Astrocyte of the spinal cord (primary cell): ENCODE results near the gene CD40LG.

Source experiments
- DNase-seq: peaks from one replicate; pipeline ENCODE4 v3.0.0; 2011; ENCODE audit warnings: low read depth, low spot score
- H3K4me3 ChIP-seq: 2 replicates; pipeline ENCODE4 v1.5.1; 2011; ENCODE audit warnings: low read depth, mild to moderate bottlenecking, low read length, moderate library complexity
- in situ Hi-C: cut with HindIII; loops from 2 replicates; pipeline ENCODE4 v1.10.0; 2017; ENCODE audit warnings: low sequenced_read_pairs
- TF ChIP-seq, protein P1 (sequence below): IDR thresholded peaks from 2 replicates; pipeline ENCODE4 v1.5.1; 2012; ENCODE audit warnings: low read depth, mild to moderate bottlenecking, low read length, inconsistent platforms

CD40LG gene

GRCh38 chrX:136667446-136668168 lies 19.6 kb downstream of the CD40LG start:
- H3K4me3 ChIP-seq, result no peak overlapping the region
- DNase-seq, result no peak
- in situ Hi-C loops, result no loop called here
- TF ChIP-seq, protein P1, sequence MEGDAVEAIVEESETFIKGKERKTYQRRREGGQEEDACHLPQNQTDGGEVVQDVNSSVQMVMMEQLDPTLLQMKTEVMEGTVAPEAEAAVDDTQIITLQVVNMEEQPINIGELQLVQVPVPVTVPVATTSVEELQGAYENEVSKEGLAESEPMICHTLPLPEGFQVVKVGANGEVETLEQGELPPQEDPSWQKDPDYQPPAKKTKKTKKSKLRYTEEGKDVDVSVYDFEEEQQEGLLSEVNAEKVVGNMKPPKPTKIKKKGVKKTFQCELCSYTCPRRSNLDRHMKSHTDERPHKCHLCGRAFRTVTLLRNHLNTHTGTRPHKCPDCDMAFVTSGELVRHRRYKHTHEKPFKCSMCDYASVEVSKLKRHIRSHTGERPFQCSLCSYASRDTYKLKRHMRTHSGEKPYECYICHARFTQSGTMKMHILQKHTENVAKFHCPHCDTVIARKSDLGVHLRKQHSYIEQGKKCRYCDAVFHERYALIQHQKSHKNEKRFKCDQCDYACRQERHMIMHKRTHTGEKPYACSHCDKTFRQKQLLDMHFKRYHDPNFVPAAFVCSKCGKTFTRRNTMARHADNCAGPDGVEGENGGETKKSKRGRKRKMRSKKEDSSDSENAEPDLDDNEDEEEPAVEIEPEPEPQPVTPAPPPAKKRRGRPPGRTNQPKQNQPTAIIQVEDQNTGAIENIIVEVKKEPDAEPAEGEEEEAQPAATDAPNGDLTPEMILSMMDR, result no peak

GRCh38 chrX:136671006-136671610 lies 23.1 kb downstream of the CD40LG start:
- TF ChIP-seq, protein P1, result no peak
- no peak for DNase-seq
- no peak overlapping the region for H3K4me3 ChIP-seq
- in situ Hi-C loops, result no loop called here

DNA sequence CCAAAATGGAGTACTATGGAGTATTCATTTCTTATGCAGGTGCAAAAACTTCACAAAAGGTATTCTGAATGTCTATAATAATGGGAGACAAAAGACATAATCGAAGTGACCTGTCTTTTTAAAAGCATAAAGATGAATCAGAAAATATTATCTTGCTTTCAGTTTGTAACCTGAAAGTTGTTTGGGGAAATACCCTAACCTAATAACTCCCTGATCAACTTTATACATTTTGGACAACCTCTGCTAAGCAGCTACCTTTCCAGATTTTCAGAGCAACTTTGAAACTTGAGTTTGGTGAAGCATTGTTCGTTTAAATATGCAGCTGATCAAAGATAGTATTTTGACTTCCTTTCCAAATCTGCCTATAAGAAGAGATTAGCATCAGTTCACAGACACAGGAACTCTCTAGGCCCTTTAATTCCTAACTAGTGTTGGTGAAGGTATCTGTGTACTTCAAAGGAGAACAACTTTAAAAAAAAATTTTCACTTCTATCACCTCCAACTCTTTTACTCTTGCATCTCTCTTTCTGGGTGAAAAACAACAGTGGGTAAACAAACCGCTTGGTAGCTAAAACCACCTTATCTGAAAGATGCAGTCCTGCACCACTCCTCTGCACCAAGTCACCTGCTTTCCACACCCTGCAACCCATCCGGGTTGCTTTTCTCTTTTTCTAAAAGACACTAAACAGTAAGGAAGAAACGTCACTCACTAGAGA lies 26.5 kb downstream of the CD40LG start:
- TF ChIP-seq, protein P1, result no peak
- no peak for DNase-seq
- H3K4me3 ChIP-seq, result no peak overlapping the region
- in situ Hi-C loops, result no loop called here

DNA sequence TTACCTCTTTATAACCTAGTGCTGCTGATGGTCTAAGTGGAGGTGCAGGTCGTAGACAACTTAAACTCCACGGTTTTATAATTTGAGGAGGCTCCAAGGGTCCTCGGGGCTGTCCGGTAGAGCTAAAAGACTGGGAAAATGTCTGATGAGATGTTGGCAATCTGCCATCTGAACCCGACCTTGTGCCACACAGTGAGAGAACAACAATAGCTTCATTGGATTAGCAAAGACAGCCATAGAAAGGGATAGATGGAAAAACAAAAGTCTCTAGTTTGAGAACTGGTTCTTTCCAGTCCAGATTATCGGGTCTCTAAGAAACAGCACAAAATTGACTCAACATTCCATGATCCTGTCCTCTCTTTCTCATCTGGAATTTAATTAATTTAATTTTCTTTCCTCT lies 31.6 kb downstream of the CD40LG start:
- TF ChIP-seq, protein P1, result no peak
- H3K4me3 ChIP-seq, result no peak overlapping the region
- in situ Hi-C loops, result no loop called here
- DNase-seq, result no peak

- in situ Hi-C loops, result no loop called here
- H3K4me3 ChIP-seq, result no peak overlapping the region
- DNase-seq, result no peak
- TF ChIP-seq, protein P1, result no peak
Observed at GRCh38 chrX:136684120-136684519, 36.2 kb downstream of the CD40LG start.

DNA sequence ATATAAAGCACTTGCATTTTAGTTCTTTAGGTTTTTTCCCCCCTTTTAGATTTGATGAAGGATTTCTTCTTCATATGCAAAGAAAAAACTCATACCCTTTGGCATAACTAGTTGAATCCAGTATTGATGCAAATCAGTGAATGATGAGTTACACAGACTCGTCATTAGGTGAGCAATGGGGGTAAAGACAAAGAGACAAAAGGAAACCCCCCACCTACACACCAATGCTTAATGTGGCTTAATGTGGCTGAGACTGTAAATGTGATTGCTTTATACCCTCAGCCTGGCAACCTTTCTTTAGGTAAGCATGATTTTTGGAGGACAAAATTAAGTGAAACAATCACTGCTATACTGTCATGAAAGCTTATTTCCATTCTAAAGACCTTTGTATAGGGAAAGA lies 39.5 kb downstream of the CD40LG start:
- in situ Hi-C loops, result no loop called here
- H3K4me3 ChIP-seq, result no peak overlapping the region
- TF ChIP-seq, protein P1, result no peak
- DNase-seq, result no peak
